HEK293 (cell line): ENCODE results near the gene LGALS8.

ENCODE experiments used
- CTCF ChIA-PET: fragments of 350-600 bp; formaldehyde crosslinking; extraction: SDS; loops from one replicate; lab custom pipeline; 2021; ENCODE audit warnings: antibody characterized with exemption; lab: Yijun Ruan, JAX
- POLR2A ChIA-PET: fragments of 300-600 bp; formaldehyde crosslinking; extraction: SDS; loops from one replicate; lab custom pipeline; 2020; ENCODE audit warnings: antibody characterized with exemption, inconsistent platforms; lab: Yijun Ruan, JAX
- H3K27ac ChIP-seq: fragments of 200-500 bp; sonication (Bioruptor generic); 2 replicates; pipeline ENCODE4 v1.5.1; 2014; ENCODE audit warnings: low read depth, low read length, control low read depth, inconsistent platforms; ENCODE audit errors: extremely low read depth
- H3K36me3 ChIP-seq, 2 experiments: fragments of 200-500 bp in 1 of 2; sonication (Bioruptor generic) in 1 of 2; 1 replicate in 1 of 2; 2 replicates in 1 of 2; pipeline ENCODE4 v1.5.1; 2014 to 2017; ENCODE audit warnings: inconsistent platforms in 2 of 2, low read length in 2 of 2; ENCODE audit not compliant: control insufficient read depth in 2 of 2, insufficient read depth in 1 of 2
- H3K4me1 ChIP-seq: fragments of 200-500 bp; sonication (Bioruptor generic); 2 replicates; pipeline ENCODE4 v1.5.1; 2014; ENCODE audit warnings: mild to moderate bottlenecking, low read length, inconsistent platforms; ENCODE audit not compliant: control insufficient read depth, insufficient read depth
- H3K4me3 ChIP-seq: 2 replicates; pipeline ENCODE4 v1.5.1; 2011; ENCODE audit warnings: low read depth, mild to moderate bottlenecking, control low read depth, low read length, moderate library complexity
- H3K9me3 ChIP-seq: fragments of 200-500 bp; sonication (Bioruptor generic); 2 replicates; pipeline ENCODE4 v1.5.1; 2014; ENCODE audit warnings: low read depth, low read length, inconsistent platforms; ENCODE audit not compliant: control insufficient read depth, insufficient read depth
- KLF10 ChIP-seq: fragments of 450-650 bp; IDR thresholded peaks from 2 replicates; pipeline ENCODE4 v1.5.1; 2018; ENCODE audit warnings: missing biosample characterization, mild to moderate bottlenecking, missing genetic modification characterization
- KLF7 ChIP-seq: fragments of 450-650 bp; formaldehyde crosslinking; IDR thresholded peaks from 2 replicates; pipeline ENCODE4 v1.5.1; 2016; ENCODE audit warnings: missing biosample characterization, missing genetic modification characterization, borderline replicate concordance
- OVOL3 ChIP-seq: fragments of 450-650 bp; formaldehyde crosslinking; IDR thresholded peaks from 2 replicates; pipeline ENCODE4 v1.5.1; 2016; ENCODE audit warnings: missing biosample characterization, missing genetic modification characterization
- PRDM1 ChIP-seq: fragments of 450-650 bp; formaldehyde crosslinking; IDR thresholded peaks from 2 replicates; pipeline ENCODE4; 2016; ENCODE audit warnings: missing biosample characterization, missing genetic modification characterization
- RBAK ChIP-seq: fragments of 450-650 bp; formaldehyde crosslinking; IDR thresholded peaks from 2 replicates; pipeline ENCODE4 v1.5.1; 2016; ENCODE audit warnings: missing biosample characterization, missing genetic modification characterization
- SP7 ChIP-seq: fragments of 450-650 bp; formaldehyde crosslinking; IDR thresholded peaks from 2 replicates; pipeline ENCODE4 v1.5.1; 2016; ENCODE audit warnings: missing biosample characterization, missing genetic modification characterization
- ZNF114 ChIP-seq: fragments of 450-650 bp; formaldehyde crosslinking; IDR thresholded peaks from 2 replicates; pipeline ENCODE4 v1.5.0; 2017; ENCODE audit warnings: missing biosample characterization, missing genetic modification characterization
- ZNF133 ChIP-seq: fragments of 450-650 bp; formaldehyde crosslinking; IDR thresholded peaks from 2 replicates; pipeline ENCODE4 v1.5.1; 2016; ENCODE audit warnings: missing biosample characterization, missing genetic modification characterization
- ZNF138 ChIP-seq: fragments of 450-650 bp; formaldehyde crosslinking; IDR thresholded peaks from 2 replicates; pipeline ENCODE4 v1.5.1; 2016; ENCODE audit warnings: missing biosample characterization, missing genetic modification characterization, borderline replicate concordance
- ZNF23 ChIP-seq: fragments of 450-650 bp; formaldehyde crosslinking; IDR thresholded peaks from 2 replicates; pipeline ENCODE4 v1.5.1; 2016; ENCODE audit warnings: missing biosample characterization, missing genetic modification characterization, borderline replicate concordance
- ZNF266 ChIP-seq: fragments of 450-650 bp; formaldehyde crosslinking; IDR thresholded peaks from 2 replicates; pipeline ENCODE4 v1.5.1; 2016; ENCODE audit warnings: missing biosample characterization, missing genetic modification characterization, low read depth
- ZNF510 ChIP-seq: fragments of 450-650 bp; formaldehyde crosslinking; IDR thresholded peaks from 2 replicates; pipeline ENCODE4 v1.5.1; 2018; ENCODE audit warnings: mild to moderate bottlenecking, missing genetic modification characterization, missing biosample characterization; ENCODE audit not compliant: insufficient replicate concordance
- ZNF549 ChIP-seq: fragments of 450-650 bp; IDR thresholded peaks from 2 replicates; pipeline ENCODE4 v1.5.1; 2018; ENCODE audit warnings: missing biosample characterization, missing genetic modification characterization, mild to moderate bottlenecking, inconsistent platforms, moderate library complexity
- ZNF585B ChIP-seq: fragments of 450-650 bp; formaldehyde crosslinking; IDR thresholded peaks from 2 replicates; pipeline ENCODE4 v1.5.1; 2016; ENCODE audit warnings: missing biosample characterization, missing genetic modification characterization
- ZNF600 ChIP-seq: fragments of 450-650 bp; formaldehyde crosslinking; IDR thresholded peaks from 2 replicates; pipeline ENCODE4 v1.5.1; 2016; ENCODE audit warnings: missing biosample characterization, missing genetic modification characterization
- ZNF610 ChIP-seq: fragments of 450-650 bp; formaldehyde crosslinking; IDR thresholded peaks from 2 replicates; pipeline ENCODE4 v1.5.1; 2016; ENCODE audit warnings: missing biosample characterization, missing genetic modification characterization, borderline replicate concordance
- ZNF677 ChIP-seq: fragments of 450-650 bp; IDR thresholded peaks from 2 replicates; pipeline ENCODE4 v1.5.0; 2018; ENCODE audit warnings: missing biosample characterization, mild to moderate bottlenecking, missing genetic modification characterization, moderate library complexity
- ZNF830 ChIP-seq: fragments of 450-650 bp; IDR thresholded peaks from 2 replicates; pipeline ENCODE4 v1.5.0; 2018; ENCODE audit warnings: missing biosample characterization, missing genetic modification characterization, low read depth, mild to moderate bottlenecking, moderate library complexity
- ZSCAN23 ChIP-seq: fragments of 450-650 bp; formaldehyde crosslinking; IDR thresholded peaks from 2 replicates; pipeline ENCODE4 v1.5.1; 2016; ENCODE audit warnings: missing biosample characterization, missing genetic modification characterization
- TF ChIP-seq, protein P1 (sequence below): fragments of 450-650 bp; formaldehyde crosslinking; IDR thresholded peaks from 2 replicates; pipeline ENCODE4 v1.5.1; 2016; ENCODE audit warnings: missing biosample characterization, missing genetic modification characterization
- TF ChIP-seq, protein P2 (sequence below): fragments of 450-650 bp; formaldehyde crosslinking; IDR thresholded peaks from 2 replicates; pipeline ENCODE4 v1.5.1; 2016; ENCODE audit warnings: missing biosample characterization, missing genetic modification characterization
- TF ChIP-seq, protein P3 (sequence below): fragments of 450-650 bp; formaldehyde crosslinking; optimal IDR thresholded peaks from 2 replicates; pipeline ENCODE3; 2016; ENCODE audit warnings: missing biosample characterization, mild to moderate bottlenecking, missing genetic modification characterization

LGALS8 gene

DNA sequence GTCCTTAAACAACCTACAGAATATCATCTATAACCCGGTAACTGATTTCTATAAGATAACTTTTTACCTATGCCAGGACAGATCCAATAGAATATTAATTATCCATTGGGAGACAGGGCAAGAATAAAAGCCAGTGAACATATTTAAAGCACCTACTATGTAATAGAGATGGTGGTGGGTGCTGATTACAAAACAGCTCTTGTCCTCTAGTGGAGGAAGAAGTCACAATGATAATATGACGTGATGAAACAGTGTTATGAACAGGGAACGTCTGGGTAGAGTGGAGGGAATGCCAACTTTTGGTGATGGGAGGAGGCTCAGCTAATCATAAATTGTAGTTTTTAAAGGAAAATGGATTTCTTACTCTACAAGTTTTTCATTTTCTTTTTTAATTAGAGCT lies 2.3 kb downstream of the LGALS8 start:
- H3K9me3 ChIP-seq = no peaks in the 10 kb centered on the region
- TF ChIP-seq ZSCAN23 (tag by site-specific recombination) = no peak
- no peak for TF ChIP-seq ZNF830
- H3K4me3 ChIP-seq = no peak overlapping the region
- ChIA-PET CTCF (interaction anchor here (0.8 to 1.7 kb wide), 3 partner anchors 9 to 414 kb away, joined by 3 to 4 read pairs (median 3); no protein-coding TSS in a partner anchor), POLR2A (interaction anchor here (0.8 kb wide), 1 partner anchor 9 kb away, joined by 3 read pairs; no protein-coding TSS in a partner anchor)
- peaks cover 6% of the 10 kb centered on the region for H3K4me1 ChIP-seq
- H3K27ac ChIP-seq = no peak overlapping the region
- peaks cover 0 to 3% of the 10 kb centered on the region in 2 experiments; a peak in 1 of 3 replicates for H3K36me3 ChIP-seq

DNA sequence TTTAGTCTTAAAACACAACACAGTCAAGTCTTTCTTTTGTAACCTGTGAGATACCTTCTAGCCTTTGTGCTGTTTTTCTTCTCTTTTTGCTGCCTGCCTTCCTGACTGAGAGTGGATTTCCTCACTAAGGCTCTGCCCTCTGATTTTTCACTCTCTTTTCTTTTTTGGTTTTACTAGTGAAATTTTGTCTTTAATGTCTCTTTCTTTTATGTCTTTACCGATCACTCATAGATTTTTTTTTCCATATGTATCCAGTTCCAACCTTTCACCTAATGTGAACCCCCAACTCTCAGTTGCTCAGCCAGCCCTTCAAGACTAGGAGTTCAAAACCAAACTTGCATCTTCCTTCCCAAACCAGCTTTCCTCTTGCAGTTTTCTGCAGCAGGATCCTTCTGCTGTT lies 6.5 kb downstream of the LGALS8 start:
- Histone ChIP-seq H3K27ac (no peak overlapping the region), H3K4me3 (no peak overlapping the region), H3K9me3 (no peaks in the 10 kb centered on the region), H3K4me1 (no peaks in the 10 kb centered on the region; the same call in 1 of the 2 replicates), H3K36me3 (peaks cover 0 to 3% of the 10 kb centered on the region in 2 experiments; a peak in 1 of 3 replicates)
- TF ChIP-seq, protein P1, sequence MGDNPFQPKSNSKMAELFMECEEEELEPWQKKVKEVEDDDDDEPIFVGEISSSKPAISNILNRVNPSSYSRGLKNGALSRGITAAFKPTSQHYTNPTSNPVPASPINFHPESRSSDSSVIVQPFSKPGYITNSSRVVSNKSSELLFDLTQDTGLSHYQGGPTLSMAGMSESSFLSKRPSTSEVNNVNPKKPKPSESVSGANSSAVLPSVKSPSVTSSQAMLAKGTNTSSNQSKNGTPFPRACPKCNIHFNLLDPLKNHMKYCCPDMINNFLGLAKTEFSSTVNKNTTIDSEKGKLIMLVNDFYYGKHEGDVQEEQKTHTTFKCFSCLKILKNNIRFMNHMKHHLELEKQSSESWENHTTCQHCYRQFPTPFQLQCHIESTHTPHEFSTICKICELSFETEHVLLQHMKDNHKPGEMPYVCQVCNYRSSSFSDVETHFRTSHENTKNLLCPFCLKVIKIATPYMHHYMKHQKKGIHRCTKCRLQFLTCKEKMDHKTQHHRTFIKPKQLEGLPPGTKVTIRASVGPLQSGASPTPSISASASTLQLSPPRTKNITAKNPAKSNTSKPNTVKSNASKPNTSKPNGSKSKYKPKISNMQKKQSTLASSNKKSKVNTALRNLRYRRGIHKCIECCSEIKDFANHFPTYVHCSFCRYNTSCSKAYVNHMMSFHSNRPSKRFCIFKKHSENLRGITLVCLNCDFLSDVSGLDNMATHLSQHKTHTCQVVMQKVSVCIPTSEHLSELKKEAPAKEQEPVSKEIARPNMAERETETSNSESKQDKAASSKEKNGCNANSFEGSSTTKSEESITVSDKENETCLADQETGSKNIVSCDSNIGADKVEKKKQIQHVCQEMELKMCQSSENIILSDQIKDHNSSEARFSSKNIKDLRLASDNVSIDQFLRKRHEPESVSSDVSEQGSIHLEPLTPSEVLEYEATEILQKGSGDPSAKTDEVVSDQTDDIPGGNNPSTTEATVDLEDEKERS (tag by site-specific recombination) = no peak
- peak; percentile 98 for TF ChIP-seq PRDM1 (tag by site-specific recombination)
- no peak for TF ChIP-seq ZNF610 (tag by site-specific recombination)
- POLR2A ChIA-PET = no interaction called here
- CTCF ChIA-PET = interaction anchor here (0.6 to 3.1 kb wide), 7 partner anchors 11 to 424 kb away, joined by 3 to 35 read pairs (median 5); no protein-coding TSS in a partner anchor

DNA sequence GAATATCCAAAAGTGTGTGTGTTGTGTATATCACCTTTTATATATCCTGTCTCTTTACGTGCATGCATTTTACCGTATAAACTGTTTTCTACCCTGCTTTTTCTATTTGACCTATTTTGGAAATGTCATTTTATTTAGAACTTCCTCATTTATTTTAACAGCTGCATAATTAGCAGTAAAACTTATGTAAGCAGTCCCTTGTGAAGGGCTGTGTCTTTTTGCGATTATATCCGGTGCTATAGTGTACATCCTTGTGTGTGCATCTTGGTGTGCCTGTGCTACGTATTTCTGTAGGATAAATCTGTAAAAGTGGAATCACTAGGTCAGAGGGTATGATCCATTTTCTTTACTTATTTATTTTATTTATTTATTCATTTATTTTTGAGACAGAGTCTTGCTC lies 7.2 kb downstream of the LGALS8 start:
- CTCF ChIA-PET = interaction anchor here (0.6 to 3.1 kb wide), 11 partner anchors 10 to 1216 kb away, joined by 3 to 35 read pairs (median 4); partner anchors contain the start of gene B3GALNT2
- peaks cover 2% of the 10 kb centered on the region; the same call in 1 of the 2 replicates for H3K4me1 ChIP-seq
- H3K9me3 ChIP-seq = no peaks in the 10 kb centered on the region
- TF ChIP-seq ZNF266 (no peak), ZNF138 (no peak), ZNF600 (tag by site-specific recombination) (no peak), ZNF549 (tag by site-specific recombination) (no peak), ZNF114 (no peak), RBAK (no peak), ZNF585B (tag by site-specific recombination) (no peak), KLF7 (tag by site-specific recombination) (no peak), ZNF677 (tag by site-specific recombination) (no peak), OVOL3 (tag by site-specific recombination) (no peak), ZNF510 (tag by site-specific recombination) (no peak), SP7 (tag by site-specific recombination) (no peak), ZNF23 (no peak), KLF10 (tag by site-specific recombination) (no peak), ZNF133 (tag by site-specific recombination) (no peak)
- TF ChIP-seq, protein P2, sequence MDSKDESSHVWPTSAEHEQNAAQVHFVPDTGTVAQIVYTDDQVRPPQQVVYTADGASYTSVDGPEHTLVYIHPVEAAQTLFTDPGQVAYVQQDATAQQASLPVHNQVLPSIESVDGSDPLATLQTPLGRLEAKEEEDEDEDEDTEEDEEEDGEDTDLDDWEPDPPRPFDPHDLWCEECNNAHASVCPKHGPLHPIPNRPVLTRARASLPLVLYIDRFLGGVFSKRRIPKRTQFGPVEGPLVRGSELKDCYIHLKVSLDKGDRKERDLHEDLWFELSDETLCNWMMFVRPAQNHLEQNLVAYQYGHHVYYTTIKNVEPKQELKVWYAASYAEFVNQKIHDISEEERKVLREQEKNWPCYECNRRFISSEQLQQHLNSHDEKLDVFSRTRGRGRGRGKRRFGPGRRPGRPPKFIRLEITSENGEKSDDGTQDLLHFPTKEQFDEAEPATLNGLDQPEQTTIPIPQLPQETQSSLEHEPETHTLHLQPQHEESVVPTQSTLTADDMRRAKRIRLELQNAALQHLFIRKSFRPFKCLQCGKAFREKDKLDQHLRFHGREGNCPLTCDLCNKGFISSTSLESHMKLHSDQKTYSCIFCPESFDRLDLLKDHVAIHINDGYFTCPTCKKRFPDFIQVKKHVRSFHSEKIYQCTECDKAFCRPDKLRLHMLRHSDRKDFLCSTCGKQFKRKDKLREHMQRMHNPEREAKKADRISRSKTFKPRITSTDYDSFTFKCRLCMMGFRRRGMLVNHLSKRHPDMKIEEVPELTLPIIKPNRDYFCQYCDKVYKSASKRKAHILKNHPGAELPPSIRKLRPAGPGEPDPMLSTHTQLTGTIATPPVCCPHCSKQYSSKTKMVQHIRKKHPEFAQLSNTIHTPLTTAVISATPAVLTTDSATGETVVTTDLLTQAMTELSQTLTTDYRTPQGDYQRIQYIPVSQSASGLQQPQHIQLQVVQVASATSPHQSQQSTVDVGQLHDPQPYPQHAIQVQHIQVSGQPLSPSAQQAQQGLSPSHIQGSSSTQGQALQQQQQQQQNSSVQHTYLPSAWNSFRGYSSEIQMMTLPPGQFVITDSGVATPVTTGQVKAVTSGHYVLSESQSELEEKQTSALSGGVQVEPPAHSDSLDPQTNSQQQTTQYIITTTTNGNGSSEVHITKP (tag by site-specific recombination) = no peak
- TF ChIP-seq, protein P3, sequence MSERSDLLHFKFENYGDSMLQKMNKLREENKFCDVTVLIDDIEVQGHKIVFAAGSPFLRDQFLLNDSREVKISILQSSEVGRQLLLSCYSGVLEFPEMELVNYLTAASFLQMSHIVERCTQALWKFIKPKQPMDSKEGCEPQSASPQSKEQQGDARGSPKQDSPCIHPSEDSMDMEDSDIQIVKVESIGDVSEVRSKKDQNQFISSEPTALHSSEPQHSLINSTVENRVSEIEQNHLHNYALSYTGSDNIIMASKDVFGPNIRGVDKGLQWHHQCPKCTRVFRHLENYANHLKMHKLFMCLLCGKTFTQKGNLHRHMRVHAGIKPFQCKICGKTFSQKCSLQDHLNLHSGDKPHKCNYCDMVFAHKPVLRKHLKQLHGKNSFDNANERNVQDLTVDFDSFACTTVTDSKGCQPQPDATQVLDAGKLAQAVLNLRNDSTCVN (tag by site-specific recombination) = no peak
- TF ChIP-seq, all 188 proteins: peak for 0
- Histone ChIP-seq H3K36me3 (peaks cover 0 to 3% of the 10 kb centered on the region in 2 experiments; a peak in 1 of 3 replicates), H3K4me3 (no peak overlapping the region), H3K27ac (no peak overlapping the region)
- POLR2A ChIA-PET = no interaction called here
